ENCODE data around the gene ZNF319.

- TF ChIP-seq CTCF (IDR thresholded peaks at IDR 0.05) (no peak), POLR2A (IDR thresholded peaks at IDR 0.05) (no peak)
These were observed 4.6 kb downstream of the ZNF319 start for GRCh38 chr16:57995721-57996405.

All from Peyer's patch (tissue), 4 donors.